Liver (tissue), 9 donors: ENCODE results near the gene UBTF. TPM values are rescaled to one million over a fixed set of nuclear protein-coding genes. Genes with fewer than 3 reads are reported as not detected.
A peak's percentile ranks its signal among the peaks of the same experiment; 100 is the strongest.

Source experiments
- DNase-seq: peaks from one replicate; pipeline ENCODE4 v3.0.0-alpha.2; 2017; ENCODE audit warnings: low spot score
- H3K27ac ChIP-seq, 2 donors: one replicate each; pipeline ENCODE4 v1.7.0; 2013; ENCODE audit warnings: inconsistent platforms in 2 of 2, low read length in 2 of 2, control low read depth in 1 of 2, low read depth in 1 of 2, mild to moderate bottlenecking in 1 of 2
- H3K27me3 ChIP-seq, 4 donors: one replicate each; pipeline versions ENCODE4 v1.6.1 to v1.7.0; 2013; ENCODE audit warnings: low read length in 3 of 4, inconsistent platforms in 1 of 4, mild to moderate bottlenecking in 1 of 4, moderate library complexity in 1 of 4; ENCODE audit not compliant: control insufficient read depth in 4 of 4, insufficient read depth in 4 of 4
- H3K36me3 ChIP-seq, 4 donors: one replicate each; pipeline versions ENCODE4 v1.6.1 to v1.7.0; 2013; ENCODE audit warnings: low read length in 3 of 4, mild to moderate bottlenecking in 3 of 4, low read depth in 1 of 4, moderate library complexity in 1 of 4; ENCODE audit not compliant: control insufficient read depth in 4 of 4, insufficient read depth in 3 of 4
- H3K4me1 ChIP-seq, 4 donors: one replicate each; pipeline versions ENCODE4 v1.6.1 to v1.7.0; 2013; ENCODE audit warnings: low read length in 3 of 4, mild to moderate bottlenecking in 3 of 4, moderate library complexity in 1 of 4; ENCODE audit not compliant: control insufficient read depth in 4 of 4, insufficient read depth in 4 of 4
- H3K4me3 ChIP-seq, 3 donors: one replicate each; pipeline versions ENCODE4 v1.6.1 to v1.7.0; 2013; ENCODE audit warnings: low read length in 3 of 3, control low read depth in 1 of 3, low read depth in 1 of 3, mild to moderate bottlenecking in 1 of 3
- H3K9ac ChIP-seq, 2 donors: one replicate each; pipeline ENCODE4 v1.7.0; 2013; ENCODE audit warnings: low read length in 2 of 2, mild to moderate bottlenecking in 2 of 2, moderate library complexity in 2 of 2, control low read depth in 1 of 2, low read depth in 1 of 2
- H3K9me3 ChIP-seq, 4 donors: one replicate each; pipeline versions ENCODE4 v1.6.1 to v1.7.0; 2013; ENCODE audit warnings: low read length in 3 of 4; ENCODE audit not compliant: control insufficient read depth in 4 of 4
- EGR1 ChIP-seq, 2 donors: IDR thresholded peaks; 2 replicates each; pipeline ENCODE4 v1.6.1; 2016 to 2018; ENCODE audit warnings: antibody characterized with exemption in 2 of 2, low read depth in 2 of 2
- FOXA1 ChIP-seq: IDR thresholded peaks from 2 replicates; pipeline ENCODE4 v1.6.1; 2016; ENCODE audit warnings: antibody characterized with exemption
- FOXA2 ChIP-seq: IDR thresholded peaks from 2 replicates; pipeline ENCODE4 v1.6.1; 2016; ENCODE audit warnings: antibody characterized with exemption
- GABPA ChIP-seq, 2 donors: IDR thresholded peaks in 1 of 2; conservative IDR thresholded peaks in 1 of 2; 2 replicates each; pipeline ENCODE4 v1.6.1; 2016; ENCODE audit warnings: antibody characterized with exemption in 2 of 2, mild to moderate bottlenecking in 1 of 2, moderate library complexity in 1 of 2
- HNF4G ChIP-seq: IDR thresholded peaks from 2 replicates; pipeline ENCODE4 v1.6.1; 2016; ENCODE audit warnings: antibody characterized with exemption
- JUND ChIP-seq, 2 donors: IDR thresholded peaks; 2 replicates each; pipeline ENCODE4 v1.6.1; 2016; ENCODE audit warnings: antibody characterized with exemption in 2 of 2
- NR2F2 ChIP-seq: IDR thresholded peaks from 2 replicates; pipeline ENCODE4 v1.6.1; 2016; ENCODE audit warnings: antibody characterized with exemption
- RAD21 ChIP-seq, 2 donors: IDR thresholded peaks; 2 replicates each; pipeline ENCODE4 v1.6.1; 2016; ENCODE audit warnings: antibody characterized with exemption in 2 of 2, mild to moderate bottlenecking in 2 of 2
- RXRA ChIP-seq, 2 donors: IDR thresholded peaks; 2 replicates each; pipeline ENCODE4 v1.6.1; 2017 to 2018; ENCODE audit warnings: antibody characterized with exemption in 2 of 2, mild to moderate bottlenecking in 1 of 2
- SP1 ChIP-seq: IDR thresholded peaks from 2 replicates; pipeline ENCODE4 v1.6.1; 2018; ENCODE audit warnings: antibody characterized with exemption, mild to moderate bottlenecking
- TAF1 ChIP-seq: conservative IDR thresholded peaks from 2 replicates; pipeline ENCODE4 v1.6.1; 2016; ENCODE audit warnings: antibody characterized with exemption, mild to moderate bottlenecking
- YY1 ChIP-seq: IDR thresholded peaks from 2 replicates; pipeline ENCODE4 v1.6.1; 2016; ENCODE audit warnings: antibody characterized with exemption, mild to moderate bottlenecking
- WGBS: extraction: QIAGEN DNeasy Blood & Tissue Kit; methylation state at CpG from one replicate; pipeline ENCODE4 v1.1.7; 2013; 5-methylcytosine and 5-hydroxymethylcytosine counted together
- polyA plus RNA-seq, 2 donors: library from polyadenylated mRNA; stranded (reverse) in 1 of 2; unstranded in 1 of 2; fragments of 200-250 nt in 1 of 2; fragments of >200 nt in 1 of 2; fragmentation: Nextera tagmentation in 1 of 2; extraction: Ambion mirVana in 1 of 2; gene quantifications; one replicate each; pipeline versions ENCODE4 v1.2.1 to v1.2.3, GENCODE V29; 2013 to 2015
- total RNA-seq, 2 donors: library from RNA; depleted of rRNA; stranded (reverse); fragments of >200 nt; gene quantifications; one replicate each; pipeline ENCODE4 v1.2.3, GENCODE V29; 2014
- TF ChIP-seq, protein P1 (sequence below): fragments of 150-350 bp; IDR thresholded peaks from 2 replicates; pipeline ENCODE4 v1.5.1; 2017; ENCODE audit warnings: improper control_type of control experiment, low read depth, low read length; ENCODE audit not compliant: missing input control
- TF ChIP-seq, protein P2 (sequence below): IDR thresholded peaks from 2 replicates; pipeline ENCODE4 v1.6.1; 2016; ENCODE audit warnings: antibody characterized with exemption
- TF ChIP-seq, protein P3 (sequence below): IDR thresholded peaks from 2 replicates; pipeline ENCODE4 v1.6.1; 2016; ENCODE audit warnings: antibody characterized with exemption, mild to moderate bottlenecking
- TF ChIP-seq, protein P4 (sequence below): IDR thresholded peaks from 2 replicates; pipeline ENCODE4 v1.6.1; 2016; ENCODE audit warnings: antibody characterized with exemption
- donor health status: healthy.
- donor health status: healthy.
- donor health status: healthy.
- donor health status: healthy.
- donor health status: healthy.

UBTF gene
- total and polyA plus RNA-seq, 4 donors, result 12.5 to 39.6 (median 23.9) TPM

DNA sequence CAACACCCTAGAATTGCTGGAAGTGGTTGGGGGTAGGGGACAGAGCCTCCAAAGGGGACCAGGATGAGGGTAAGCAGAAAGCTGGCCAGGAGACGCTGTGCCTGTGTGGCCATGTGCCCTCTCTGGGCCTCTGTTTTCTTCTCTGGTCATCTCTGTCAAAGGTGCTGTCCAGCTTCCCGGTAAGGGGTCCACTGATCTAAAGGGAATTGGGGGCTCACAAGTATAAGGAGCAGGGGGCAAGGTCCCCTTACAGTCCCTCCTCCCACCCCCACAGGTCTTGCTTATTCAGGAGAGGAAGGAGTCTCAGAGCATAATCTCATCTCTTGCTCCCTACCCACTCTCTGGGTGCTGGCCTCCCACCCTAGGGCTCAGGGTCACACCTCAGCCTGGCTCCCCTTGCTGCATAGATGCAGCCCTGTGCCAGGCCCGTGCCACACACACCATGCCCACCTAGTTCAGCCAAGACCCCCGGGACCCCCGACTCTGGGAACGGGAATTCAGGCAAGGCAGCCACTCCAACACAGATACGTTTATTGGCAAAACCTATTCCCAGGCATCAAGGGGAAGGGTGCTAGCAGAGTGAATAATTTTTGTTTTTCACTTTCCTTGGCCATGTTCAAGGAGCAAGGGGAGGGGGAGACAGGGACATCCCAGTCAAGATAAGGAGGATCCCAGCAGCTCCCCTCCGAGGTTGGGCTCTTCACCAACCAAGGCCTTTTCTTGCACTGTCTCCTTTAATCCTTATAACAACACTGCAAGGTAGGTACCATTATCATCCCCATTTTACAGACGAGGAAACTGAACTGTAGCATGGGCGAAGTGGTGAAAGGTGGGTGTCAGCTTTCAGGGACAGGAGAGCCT, 28.6 kb upstream of the UBTF start:
- Histone ChIP-seq H3K4me3 (no peak overlapping the region), H3K27ac (no peak overlapping the region), H3K9ac (no peak overlapping the region), H3K36me3 (no peaks in the 10 kb centered on the region), H3K4me1 (peaks cover 10 to 31% (median 20%) of the 10 kb centered on the region in 4 donors), H3K27me3 (no peaks in the 10 kb centered on the region), H3K9me3 (no peaks in the 10 kb centered on the region)
- TF ChIP-seq FOXA1 (no peak), RXRA (IDR thresholded peaks at IDR 0.05) (no peak), FOXA2 (no peak), SP1 (no peak), HNF4G (no peak), TAF1 (no peak)
- TF ChIP-seq, protein P1, sequence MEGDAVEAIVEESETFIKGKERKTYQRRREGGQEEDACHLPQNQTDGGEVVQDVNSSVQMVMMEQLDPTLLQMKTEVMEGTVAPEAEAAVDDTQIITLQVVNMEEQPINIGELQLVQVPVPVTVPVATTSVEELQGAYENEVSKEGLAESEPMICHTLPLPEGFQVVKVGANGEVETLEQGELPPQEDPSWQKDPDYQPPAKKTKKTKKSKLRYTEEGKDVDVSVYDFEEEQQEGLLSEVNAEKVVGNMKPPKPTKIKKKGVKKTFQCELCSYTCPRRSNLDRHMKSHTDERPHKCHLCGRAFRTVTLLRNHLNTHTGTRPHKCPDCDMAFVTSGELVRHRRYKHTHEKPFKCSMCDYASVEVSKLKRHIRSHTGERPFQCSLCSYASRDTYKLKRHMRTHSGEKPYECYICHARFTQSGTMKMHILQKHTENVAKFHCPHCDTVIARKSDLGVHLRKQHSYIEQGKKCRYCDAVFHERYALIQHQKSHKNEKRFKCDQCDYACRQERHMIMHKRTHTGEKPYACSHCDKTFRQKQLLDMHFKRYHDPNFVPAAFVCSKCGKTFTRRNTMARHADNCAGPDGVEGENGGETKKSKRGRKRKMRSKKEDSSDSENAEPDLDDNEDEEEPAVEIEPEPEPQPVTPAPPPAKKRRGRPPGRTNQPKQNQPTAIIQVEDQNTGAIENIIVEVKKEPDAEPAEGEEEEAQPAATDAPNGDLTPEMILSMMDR, result no peak
- TF ChIP-seq, protein P2, sequence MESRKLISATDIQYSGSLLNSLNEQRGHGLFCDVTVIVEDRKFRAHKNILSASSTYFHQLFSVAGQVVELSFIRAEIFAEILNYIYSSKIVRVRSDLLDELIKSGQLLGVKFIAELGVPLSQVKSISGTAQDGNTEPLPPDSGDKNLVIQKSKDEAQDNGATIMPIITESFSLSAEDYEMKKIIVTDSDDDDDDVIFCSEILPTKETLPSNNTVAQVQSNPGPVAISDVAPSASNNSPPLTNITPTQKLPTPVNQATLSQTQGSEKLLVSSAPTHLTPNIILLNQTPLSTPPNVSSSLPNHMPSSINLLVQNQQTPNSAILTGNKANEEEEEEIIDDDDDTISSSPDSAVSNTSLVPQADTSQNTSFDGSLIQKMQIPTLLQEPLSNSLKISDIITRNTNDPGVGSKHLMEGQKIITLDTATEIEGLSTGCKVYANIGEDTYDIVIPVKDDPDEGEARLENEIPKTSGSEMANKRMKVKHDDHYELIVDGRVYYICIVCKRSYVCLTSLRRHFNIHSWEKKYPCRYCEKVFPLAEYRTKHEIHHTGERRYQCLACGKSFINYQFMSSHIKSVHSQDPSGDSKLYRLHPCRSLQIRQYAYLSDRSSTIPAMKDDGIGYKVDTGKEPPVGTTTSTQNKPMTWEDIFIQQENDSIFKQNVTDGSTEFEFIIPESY, result no peak
- TF ChIP-seq, protein P3, sequence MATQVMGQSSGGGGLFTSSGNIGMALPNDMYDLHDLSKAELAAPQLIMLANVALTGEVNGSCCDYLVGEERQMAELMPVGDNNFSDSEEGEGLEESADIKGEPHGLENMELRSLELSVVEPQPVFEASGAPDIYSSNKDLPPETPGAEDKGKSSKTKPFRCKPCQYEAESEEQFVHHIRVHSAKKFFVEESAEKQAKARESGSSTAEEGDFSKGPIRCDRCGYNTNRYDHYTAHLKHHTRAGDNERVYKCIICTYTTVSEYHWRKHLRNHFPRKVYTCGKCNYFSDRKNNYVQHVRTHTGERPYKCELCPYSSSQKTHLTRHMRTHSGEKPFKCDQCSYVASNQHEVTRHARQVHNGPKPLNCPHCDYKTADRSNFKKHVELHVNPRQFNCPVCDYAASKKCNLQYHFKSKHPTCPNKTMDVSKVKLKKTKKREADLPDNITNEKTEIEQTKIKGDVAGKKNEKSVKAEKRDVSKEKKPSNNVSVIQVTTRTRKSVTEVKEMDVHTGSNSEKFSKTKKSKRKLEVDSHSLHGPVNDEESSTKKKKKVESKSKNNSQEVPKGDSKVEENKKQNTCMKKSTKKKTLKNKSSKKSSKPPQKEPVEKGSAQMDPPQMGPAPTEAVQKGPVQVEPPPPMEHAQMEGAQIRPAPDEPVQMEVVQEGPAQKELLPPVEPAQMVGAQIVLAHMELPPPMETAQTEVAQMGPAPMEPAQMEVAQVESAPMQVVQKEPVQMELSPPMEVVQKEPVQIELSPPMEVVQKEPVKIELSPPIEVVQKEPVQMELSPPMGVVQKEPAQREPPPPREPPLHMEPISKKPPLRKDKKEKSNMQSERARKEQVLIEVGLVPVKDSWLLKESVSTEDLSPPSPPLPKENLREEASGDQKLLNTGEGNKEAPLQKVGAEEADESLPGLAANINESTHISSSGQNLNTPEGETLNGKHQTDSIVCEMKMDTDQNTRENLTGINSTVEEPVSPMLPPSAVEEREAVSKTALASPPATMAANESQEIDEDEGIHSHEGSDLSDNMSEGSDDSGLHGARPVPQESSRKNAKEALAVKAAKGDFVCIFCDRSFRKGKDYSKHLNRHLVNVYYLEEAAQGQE, result no peak
- DNase-seq, result peak; percentile 65
- WGBS, result 75% methylated on average over 10 of the region's 10 CpGs

DNA sequence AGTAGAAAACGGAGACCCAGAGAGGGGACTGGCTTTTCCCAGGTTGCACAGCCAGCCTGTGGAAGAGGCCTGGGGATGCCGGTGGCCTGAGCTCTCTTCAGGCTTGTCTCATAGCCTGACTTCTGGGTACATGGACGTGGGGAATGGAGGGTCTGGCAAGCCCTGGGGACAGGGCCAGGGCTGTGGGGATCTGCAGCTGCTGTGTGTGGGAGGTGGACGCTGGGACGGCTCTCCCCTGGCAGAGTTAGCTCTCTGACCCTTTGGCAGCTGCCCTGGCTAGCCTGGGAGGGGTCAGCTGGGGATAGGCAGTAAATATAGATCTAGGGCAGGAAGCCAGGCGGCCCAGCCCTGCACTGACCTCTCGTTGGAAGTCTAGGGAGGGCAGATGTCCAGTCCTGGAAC, 28.0 kb upstream of the UBTF start:
- WGBS, result 20% methylated on average over 7 of the region's 7 CpGs
- Histone ChIP-seq H3K9ac (no peak overlapping the region), H3K27me3 (no peaks in the 10 kb centered on the region), H3K27ac (peak overlapping the region; percentile 5 to 32), H3K4me1 (peaks cover 10 to 31% (median 20%) of the 10 kb centered on the region in 4 donors), H3K4me3 (no peak overlapping the region), H3K36me3 (no peaks in the 10 kb centered on the region), H3K9me3 (no peaks in the 10 kb centered on the region)
- DNase-seq, result peak; percentile 75
- no peak for TF ChIP-seq YY1
- TF ChIP-seq, protein P4, sequence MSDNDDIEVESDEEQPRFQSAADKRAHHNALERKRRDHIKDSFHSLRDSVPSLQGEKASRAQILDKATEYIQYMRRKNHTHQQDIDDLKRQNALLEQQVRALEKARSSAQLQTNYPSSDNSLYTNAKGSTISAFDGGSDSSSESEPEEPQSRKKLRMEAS, result no peak
- TF ChIP-seq JUND (IDR thresholded peaks at IDR 0.05), result peak in 1 of 2 donors; percentile 29
- no peak for TF ChIP-seq TAF1
- TF ChIP-seq, protein P2, result no peak
- TF ChIP-seq GABPA (IDR thresholded peaks at IDR 0.05 in 1 of 2, conservative IDR thresholded peaks at IDR 0.05 in 1 of 2), result no peak
- no peak for TF ChIP-seq HNF4G
- peak in 1 of 2 donors; percentile 34 for TF ChIP-seq RAD21 (IDR thresholded peaks at IDR 0.05)
- TF ChIP-seq FOXA1, result no peak
- peak; percentile 61 for TF ChIP-seq NR2F2
- TF ChIP-seq, protein P1, result no peak
- TF ChIP-seq FOXA2, result peak; percentile 19
- no peak for TF ChIP-seq EGR1 (IDR thresholded peaks at IDR 0.05; ENCODE audit: low read depth in 2 of 2)
